ENCODE measurements around the gene CPB2. TPM values are rescaled to one million over a fixed set of nuclear protein-coding genes. Genes with fewer than 3 reads are reported as not detected.

Gene CPB2
- total and polyA plus RNA-seq, 2 of the 8 experiments (the other 6 are each of a cell fraction or from before 2014, with no cell fraction given): not detected

DNA sequence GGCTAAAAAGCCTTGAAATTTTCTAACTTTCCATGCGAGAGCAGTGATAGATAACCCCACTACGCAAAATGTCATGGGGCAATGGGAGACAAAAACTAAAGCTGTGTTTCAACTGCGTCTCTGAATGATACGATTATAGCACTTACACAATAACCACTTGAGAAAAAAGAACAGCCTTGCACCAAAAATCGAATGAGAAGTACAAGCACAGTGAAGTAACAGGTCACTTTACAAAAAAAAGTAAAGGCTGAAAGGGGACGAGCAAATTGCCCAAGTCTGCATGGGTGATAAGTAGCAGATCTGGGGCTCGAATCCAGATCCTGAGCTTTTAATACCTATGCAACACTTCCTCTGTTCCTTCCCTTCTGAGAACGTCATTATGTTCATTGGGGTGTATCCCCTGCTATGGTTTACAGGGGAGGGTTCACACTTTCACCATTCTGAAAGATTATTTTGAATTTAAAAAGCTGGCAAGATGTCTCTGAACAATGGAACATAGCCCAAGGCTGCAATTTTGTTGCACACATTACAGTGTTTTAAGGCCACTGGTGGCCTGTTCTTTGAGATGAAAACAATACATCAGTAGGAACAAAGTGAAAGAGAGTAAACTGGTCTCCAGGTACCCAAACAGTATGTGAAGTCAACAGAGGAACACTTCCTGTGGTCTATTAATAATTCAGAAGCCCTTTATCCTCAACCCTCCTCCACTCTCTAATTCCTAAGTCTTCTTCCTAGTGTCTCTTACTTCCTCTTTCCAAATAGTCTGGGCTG lies 3.2 kb downstream of the CPB2 start (continued):
- TF ChIP-seq ATF2 (IDR thresholded peaks at IDR 0.05; ENCODE audit: low read length): no peak

Measured in H1 (cell line).